ENCODE data around the gene SEMA4A.
"Not testable (repeated sequence)": the region's sequence is repeated elsewhere in the genome, so short reads cannot be mapped to it uniquely, and the experiment has no call there.

Gene SEMA4A

DNA sequence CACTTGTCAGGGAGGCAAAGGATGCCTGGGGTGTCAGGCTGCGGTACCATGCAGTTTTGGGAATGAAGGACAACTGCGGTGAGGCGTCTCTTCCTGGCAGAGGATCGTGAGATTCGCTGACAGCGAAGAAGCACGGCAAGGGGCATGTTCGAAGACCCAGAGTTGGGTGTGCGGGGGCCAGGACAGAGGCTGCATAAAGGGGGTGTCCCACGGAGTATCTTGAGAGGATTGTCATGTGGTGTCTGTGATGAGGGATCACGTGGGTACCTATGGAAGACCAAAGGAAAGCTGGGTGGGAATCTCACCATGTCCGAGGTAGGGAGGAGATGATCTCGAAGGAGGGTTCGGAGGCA is 40.9 kb downstream of the SEMA4A start:
- DNase-seq (ENCODE audit: low read depth) = no peak

DNA sequence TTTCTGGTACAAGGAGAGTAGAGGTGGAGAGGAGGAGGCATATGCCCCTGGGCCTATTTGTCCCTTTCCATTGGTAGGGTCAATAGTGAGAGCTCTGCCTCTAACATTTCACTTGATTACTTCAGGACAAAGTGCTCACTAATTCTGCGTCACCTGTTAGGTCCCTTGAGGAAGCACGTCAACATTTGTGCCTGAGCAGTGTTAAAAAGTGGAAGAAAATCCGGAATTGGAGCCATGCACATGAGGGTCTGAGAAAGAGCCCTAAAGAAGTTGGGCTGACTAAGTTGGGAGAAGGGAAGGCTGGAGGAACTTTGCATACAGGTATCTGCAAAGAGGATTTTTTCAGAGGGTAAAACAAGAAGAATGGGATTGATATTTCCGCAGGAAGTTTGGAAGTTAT is 42.5 kb downstream of the SEMA4A start:
- no peak for DNase-seq (ENCODE audit: low read depth)

DNA sequence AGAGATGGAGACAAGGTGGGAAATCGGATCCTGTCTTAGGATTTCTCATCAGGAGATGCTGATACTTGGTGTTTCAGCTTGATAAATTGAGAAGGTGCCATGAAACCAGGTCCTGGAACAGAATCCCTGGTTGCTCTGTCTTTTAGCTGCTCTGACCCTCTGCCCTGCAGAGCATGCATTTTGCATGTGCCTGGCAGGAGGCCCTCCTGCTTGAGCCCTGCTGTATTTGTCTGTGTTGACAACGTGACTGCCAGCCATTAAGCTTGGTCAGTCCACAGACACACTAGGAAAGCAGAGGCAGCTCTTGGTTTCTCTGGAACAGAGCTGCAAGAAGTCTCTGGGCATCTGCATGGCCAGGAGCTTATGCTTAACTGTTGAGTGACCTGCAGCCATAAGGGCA is 43.1 kb downstream of the SEMA4A start:
- DNase-seq (ENCODE audit: low read depth) = no peak

DNA sequence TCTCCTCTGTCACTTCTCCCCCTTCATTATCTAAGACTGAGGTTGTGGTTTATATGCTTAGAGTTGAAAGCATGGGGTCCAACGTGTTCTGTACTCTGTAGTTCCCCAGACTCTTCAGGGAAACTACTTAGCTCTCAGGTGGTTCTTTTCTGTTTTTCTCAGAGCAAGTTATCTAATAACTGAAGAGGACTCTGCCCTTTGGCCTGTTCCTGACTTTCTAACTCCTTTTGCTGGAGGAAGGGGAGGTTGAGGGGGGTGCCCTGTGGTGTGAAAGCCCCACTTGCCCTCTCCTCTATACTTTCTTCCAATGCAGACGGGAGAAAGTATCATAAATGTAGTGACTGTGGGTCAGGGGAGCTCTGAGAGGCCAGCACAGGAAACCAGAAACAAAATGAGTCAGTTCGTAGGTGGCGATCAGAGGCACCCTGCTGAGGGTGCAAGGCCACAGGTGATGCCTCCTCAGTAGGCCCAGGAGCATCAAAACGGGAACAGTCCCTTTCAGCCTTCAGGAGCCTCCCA is 45.5 kb downstream of the SEMA4A start:
- no peak for DNase-seq (ENCODE audit: low read depth)

DNA sequence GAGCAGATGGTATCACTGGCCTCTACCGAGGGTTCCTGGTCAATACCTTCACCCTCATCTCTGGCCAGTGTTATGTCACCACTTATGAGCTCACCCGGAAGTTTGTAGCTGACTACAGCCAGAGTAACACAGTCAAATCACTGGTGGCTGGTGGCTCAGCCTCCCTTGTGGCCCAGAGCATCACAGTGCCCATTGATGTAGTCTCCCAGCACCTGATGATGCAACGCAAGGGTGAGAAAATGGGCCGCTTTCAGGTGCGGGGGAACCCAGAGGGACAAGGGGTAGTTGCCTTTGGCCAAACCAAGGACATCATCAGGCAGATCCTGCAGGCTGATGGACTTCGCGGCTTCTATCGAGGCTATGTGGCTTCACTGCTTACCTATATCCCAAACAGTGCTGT is 46.7 kb downstream of the SEMA4A start:
- no peak for DNase-seq (ENCODE audit: low read depth)

DNA sequence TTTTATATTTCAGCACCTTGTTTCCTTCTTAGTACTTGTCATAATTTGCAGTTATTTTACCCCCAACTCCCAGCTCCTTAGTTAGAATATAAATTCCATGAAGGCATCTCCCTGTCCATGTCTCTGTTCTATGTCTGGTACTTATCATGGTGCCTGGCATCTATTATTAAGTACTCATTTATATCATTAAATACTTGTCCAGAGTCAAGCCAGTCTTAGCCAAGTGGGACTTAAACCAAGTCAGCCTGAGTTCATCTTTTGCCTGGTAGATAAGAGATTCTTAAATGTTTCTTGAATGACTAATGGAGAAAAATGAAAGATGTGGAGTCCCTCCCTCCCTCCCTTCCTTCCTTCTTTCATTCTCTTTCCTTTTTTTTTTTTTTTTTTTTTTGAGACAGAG is 49.9 kb downstream of the SEMA4A start:
- DNase-seq (ENCODE audit: low read depth) = no peak

DNA sequence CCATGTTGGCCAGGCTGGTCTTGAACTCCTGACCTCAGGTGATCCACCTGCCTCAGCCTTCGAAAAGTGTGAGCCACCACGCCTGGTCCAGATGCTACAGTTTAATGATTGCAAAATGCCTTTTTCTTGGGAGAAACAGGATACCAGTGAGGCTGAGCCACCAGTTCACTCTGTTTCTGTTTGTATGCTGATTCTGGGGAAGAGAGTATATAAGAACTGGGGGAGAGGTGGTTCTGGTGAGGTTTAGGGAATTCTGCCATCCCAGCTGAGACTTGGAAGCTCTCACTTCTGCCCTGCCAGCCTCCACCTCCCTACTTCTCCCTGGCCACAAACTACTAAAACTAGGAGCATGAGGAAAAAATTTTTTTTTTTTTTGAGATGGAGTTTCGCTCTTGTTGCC is 51.3 kb downstream of the SEMA4A start:
- no peak for DNase-seq (ENCODE audit: low read depth)

DNA sequence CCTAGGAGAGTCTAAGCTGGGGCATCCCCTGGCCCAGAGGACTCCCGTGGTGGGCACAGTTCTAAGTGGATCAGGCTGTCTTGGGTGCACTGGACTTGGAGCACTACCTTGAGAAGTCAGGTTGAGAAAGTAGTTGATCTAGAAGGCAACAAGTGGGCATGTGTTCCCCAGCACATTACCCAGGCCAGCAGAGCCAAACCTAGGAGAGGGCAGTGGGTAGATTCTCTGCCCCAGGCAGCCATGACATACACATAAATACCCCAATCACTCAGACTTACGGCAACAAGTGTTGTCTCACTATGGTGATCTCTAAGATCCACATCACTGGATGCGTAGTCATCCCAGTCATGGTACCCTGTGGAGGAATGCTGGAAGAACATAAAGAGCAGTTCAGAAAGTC is 57.9 kb downstream of the SEMA4A start:
- no peak for DNase-seq (ENCODE audit: low read depth)

DNA sequence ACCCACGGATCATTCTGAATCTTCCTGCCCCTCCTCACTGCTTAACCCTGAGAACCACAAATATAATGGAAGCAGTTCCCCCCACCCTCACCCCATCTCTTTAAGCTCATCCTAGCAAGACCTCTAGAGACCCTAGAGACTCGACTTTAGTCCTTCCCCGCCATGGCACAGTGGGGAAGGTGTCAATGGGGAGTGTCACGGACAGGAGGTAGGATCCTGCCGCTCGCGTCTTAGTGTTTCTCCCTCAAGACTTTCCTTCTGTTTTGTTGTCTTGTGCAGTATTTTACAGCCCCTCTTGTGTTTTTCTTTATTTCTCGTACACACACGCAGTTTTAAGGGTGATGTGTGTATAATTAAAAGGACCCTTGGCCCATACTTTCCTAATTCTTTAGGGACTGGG is 58.7 kb downstream of the SEMA4A start:
- no peak for DNase-seq (ENCODE audit: low read depth)

DNA sequence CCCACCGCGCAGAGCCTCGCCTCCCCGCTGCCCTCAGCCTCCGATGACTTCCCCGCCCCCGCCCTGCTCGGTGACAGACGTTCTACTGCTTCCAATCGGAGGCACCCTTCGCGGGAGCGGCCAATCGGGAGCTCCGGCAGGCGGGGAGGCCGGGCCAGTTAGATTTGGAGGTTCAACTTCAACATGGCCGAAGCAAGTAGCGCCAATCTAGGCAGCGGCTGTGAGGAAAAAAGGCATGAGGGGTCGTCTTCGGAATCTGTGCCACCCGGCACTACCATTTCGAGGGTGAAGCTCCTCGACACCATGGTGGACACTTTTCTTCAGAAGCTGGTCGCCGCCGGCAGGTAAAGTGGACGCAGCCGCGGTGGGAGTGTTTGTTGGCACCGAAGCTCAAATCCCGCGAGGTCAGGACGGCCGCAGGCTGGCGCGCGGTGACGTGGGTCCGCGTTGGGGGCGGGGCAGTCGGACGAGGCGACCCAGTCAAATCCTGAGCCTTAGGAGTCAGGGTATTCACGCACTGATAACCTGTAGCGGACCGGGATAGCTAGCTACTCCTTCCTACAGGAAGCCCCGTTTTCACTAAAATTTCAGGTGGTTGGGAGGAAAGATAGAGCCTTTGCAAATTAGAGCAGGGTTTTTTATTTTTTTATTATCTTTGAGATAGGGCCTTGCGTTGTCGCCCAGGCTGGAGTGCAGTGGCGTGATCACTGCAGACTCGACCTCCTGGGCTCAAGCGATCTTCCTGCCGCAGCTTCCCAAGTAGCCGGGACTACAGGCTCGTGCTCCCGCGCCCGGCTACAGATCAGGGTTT is 59.7 kb downstream of the SEMA4A start, which contains the start of gene PMF1:
PMF1 (plus strand) TSS at position 175 of the 811 bp plus-strand sequence; CDS start at position 184, 9 bp downstream.
- peak; percentile 93 for DNase-seq (ENCODE audit: low read depth)

DNA sequence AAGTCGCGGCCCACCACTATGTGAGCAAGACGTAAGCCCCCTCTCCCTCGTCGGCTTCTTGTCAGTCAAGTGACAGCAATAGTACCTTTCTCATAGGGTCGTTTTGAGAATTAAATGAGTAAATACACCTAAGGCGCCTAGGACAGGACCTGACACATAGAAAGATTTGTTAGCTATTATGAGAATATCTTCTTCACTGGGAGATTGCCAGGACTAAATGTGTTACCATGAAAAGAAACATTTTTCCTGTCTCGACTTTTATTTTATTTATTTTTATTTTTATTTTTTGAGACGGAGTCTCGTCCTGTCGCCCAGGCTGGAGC is 60.2 kb downstream of the SEMA4A start:
- DNase-seq (ENCODE audit: low read depth) = no peak

DNA sequence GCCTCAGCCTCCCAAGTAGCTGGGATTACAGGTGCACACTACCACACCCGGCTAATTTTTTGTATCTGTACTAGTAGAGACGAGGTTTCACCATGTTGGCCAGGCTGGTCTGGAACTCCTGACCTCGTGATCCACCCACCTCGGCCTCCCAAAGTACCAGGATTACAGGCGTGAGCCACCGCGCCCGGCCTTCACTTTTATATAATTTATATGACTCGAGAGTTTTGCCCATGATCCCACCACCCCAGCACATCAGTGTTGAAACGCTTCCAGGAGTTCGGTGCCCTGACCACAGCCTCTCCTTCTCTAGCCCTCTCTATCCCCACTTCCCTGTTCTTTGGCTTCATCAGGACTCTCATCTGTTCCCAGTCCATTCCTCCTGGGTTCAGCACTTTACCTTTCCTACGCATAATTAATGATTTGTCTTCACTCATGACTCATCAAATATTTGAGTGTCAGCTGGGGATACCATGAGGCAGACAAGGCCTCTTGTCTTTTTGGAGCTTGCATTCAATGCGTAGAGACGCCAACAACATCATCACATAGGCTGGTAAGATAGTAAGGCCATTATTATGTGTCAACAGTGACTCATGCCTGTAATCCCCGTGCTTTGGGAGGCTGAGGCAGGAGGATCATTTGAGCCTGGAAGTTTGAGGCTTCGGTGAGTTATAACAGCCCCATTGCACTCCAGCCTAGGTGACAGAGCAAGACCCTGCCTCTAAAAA is 60.8 kb downstream of the SEMA4A start:
- DNase-seq (ENCODE audit: low read depth) = no peak

DNA sequence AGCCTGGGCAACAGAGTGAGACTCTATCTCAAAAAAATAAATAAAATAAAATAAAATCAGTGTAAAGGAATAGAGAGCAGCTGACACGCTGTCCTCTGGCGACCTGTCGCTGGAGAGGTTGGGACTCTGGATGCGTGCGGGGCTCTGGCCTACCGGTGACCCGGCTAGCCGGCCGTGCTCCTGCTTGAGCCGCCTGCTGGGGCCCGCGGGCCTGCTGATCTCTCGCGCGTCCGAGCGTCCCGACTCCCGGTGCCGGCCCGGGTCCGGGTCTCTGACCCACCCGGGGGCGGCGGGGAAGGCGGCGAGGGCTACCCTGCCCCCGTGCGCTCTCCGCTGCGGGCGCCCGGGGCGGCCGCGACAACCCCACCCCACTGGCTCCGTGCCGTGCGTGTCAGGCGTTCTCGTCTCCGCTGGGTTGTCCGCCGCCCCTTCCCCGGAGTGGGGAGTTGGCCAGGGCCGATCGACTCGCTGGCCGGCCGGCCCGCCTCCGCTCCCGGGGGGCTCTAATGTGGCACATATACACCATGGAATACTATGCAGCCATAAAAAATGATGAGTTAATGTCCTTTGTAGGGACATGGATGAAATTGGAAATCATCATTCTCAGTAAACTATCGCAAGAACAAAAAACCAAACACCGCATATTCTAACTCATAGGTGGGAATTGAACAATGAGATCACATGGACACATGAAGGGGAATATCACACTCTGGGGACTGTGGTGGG is 63.1 kb downstream of the SEMA4A start:
- DNase-seq (ENCODE audit: low read depth) = not testable (repeated sequence)

DNA sequence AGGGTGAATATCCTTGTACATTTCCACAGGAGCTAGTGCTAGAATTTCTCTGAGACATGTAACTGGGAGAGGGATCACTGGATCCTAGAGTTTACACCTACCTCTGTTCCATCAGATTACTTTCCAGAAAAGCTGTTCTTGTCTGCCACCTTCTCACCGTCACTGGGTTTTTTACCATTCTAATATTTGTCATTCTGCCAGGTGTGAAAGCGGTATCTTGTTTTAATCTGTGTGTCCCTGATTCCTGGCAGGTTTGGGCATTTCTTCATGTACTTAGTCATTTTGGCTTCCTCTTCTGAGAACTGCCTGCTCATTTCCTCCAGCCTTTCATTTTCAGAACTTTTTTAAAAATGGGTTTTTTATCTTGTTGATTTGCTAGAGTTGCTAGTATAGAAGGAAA is 64.5 kb downstream of the SEMA4A start:
- DNase-seq (ENCODE audit: low read depth) = no peak

DNA sequence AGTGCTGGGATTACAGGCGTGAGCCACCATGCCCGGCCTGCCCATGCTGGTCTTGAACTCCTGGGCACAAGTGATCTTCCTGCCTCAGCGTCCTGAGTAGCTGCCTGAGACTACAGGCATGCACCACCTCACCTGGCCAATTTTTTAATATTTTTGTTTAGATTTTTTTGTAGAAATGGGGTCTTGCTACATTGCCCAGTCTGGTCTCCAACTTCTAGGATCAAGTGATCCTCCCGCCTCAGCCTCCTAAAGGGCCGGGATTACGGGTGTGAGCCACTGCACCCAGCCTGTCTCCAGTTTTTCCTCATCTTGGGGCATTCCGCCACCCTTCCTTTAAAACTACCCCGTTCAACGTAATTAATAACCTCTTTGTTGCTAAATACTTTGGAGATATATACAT is 66.8 kb downstream of the SEMA4A start:
- DNase-seq (ENCODE audit: low read depth) = no peak

DNA sequence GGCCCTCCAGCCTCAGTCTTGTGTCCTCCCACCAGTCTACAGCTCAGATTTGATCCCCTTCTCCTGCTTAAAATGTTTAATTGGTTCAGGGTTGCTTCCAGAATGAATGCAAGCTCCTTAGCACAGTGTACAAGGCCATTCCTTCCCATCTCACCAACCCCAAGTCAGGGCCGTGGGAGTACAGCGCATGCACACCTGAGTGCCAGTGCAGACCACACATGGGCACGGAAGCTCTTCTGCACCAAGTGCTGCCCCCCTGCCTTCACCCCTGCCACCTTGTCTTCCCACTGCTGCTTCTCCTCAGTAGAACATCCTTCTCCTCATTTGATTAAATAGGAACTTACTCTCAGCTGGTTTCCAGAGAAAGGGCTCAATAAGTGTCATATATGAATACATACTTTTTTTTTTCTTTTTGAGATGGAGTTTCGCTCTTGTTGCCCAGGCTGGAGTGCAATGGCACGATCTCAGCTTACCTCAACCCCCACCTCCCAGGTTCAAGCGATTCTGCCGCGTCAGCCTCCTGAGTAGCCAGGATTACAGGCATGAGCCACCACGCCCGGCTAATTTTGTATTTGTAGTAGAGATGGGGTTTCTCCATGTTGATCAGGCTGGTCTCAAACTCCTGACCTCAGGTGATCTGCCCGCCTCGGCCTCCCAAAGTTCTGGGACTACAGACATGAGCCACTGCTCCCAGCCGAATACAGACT is 68.8 kb downstream of the SEMA4A start:
- no peak for DNase-seq (ENCODE audit: low read depth)

DNA sequence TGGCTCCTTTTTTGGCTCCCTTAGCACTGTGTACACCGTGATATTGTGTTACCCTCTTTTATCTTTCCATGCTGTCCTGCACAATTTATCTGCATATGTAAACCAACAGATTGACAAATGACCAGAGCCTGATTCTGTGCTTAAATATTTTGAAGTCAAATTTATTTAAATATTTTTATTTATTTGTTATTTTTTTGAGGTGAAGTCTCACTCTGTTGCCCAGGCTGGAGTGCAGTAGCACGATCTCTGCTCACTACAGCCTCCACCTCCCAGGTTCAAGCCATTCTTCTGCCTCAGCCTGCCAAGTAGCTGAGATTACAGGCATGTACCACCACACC is 72.3 kb downstream of the SEMA4A start:
- DNase-seq (ENCODE audit: low read depth) = no peak

DNA sequence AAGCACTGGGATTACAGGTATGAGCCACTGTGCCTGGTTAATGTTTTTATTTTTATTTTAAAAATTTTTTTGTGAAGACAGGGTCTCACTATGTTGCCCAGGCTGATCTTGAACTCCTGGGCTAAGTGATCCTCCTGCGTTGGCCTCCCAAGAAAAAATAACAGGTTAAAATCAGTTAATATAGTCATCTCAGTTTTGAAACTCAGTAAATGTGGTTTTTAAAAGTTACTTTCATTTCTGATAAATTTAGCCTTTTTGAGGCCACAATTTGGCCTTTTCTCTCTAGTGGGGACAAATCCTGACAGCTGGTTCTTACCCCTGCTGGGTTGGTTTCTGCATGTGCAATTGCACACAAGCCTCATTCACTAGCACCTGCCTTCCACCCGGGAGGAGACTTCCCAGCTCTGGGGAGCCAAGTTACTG is 72.7 kb downstream of the SEMA4A start:
- DNase-seq (ENCODE audit: low read depth) = no peak

DNA sequence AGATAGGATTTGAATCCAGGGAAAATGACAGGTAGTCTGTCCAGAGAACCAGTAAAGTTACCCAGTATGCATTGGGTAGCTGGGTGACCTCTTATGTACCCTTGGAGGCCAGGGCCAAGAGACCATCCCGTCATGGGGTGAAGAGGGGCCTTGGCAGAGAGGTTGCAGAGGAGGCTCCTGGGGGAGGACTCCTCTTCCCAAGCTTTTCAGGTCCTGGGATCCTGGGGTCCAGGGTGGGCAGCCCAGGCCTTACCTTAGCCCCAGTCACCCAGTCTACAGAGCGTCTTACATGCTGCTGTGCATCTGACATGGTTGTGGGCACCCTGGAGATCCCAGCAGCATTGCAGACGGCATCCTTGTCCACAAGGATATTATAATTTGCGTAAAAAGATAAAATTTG is 73.4 kb downstream of the SEMA4A start:
- DNase-seq (ENCODE audit: low read depth) = no peak
